Thoracic aorta (tissue), 2 donors: ENCODE results near the gene TFAP2C. TPM values are rescaled to one million over a fixed set of nuclear protein-coding genes. Genes with fewer than 3 reads are reported as not detected.

ENCODE experiments used
- ATAC-seq: fragments of 150-250 bp; one replicate; pipeline ENCODE4 v1.8.0; 2017; ENCODE audit warnings: low read depth; ENCODE audit not compliant: insufficient number of reproducible peaks, low FRiP score
- DNase-seq: peaks from one replicate; pipeline ENCODE4 v3.0.0-alpha.2; 2020; ENCODE audit warnings: low spot score
- H3K27ac ChIP-seq, 2 donors: fragments of 200-600 bp; sonication (generic); 1 replicate in 1 of 2; 2 replicates in 1 of 2; pipeline ENCODE4 v1.5.1; 2016; ENCODE audit warnings: mild to moderate bottlenecking in 2 of 2, moderate library complexity in 2 of 2
- H3K27me3 ChIP-seq: fragments of 200-600 bp; sonication (generic); replicated peaks from 2 replicates; pipeline ENCODE4 v1.6.0; 2016; ENCODE audit warnings: mild to moderate bottlenecking; ENCODE audit not compliant: insufficient read depth
- H3K36me3 ChIP-seq: fragments of 200-600 bp; sonication (generic); one replicate; pipeline ENCODE4 v1.5.1; 2016
- H3K4me1 ChIP-seq, 2 donors: fragments of 200-600 bp; sonication (generic); 1 replicate in 1 of 2; 2 replicates in 1 of 2; pipeline versions ENCODE4 v1.5.1 to v1.6.0; 2016; ENCODE audit warnings: low read depth in 2 of 2, mild to moderate bottlenecking in 1 of 2; ENCODE audit not compliant: control insufficient read depth in 1 of 2
- H3K4me3 ChIP-seq: fragments of 200-600 bp; sonication (generic); 2 replicates; pipeline ENCODE4 v1.5.1; 2016; ENCODE audit warnings: mild to moderate bottlenecking
- H3K9me3 ChIP-seq: fragments of 200-600 bp; sonication (generic); 2 replicates; pipeline ENCODE4 v1.5.1; 2016
- CTCF ChIP-seq: fragments of 200-600 bp; sonication (generic); IDR thresholded peaks from one replicate; pipeline ENCODE4 v1.5.1; 2019; ENCODE audit warnings: antibody characterized with exemption
- total RNA-seq, 2 donors: library from RNA; depleted of rRNA; stranded (reverse); fragments of >200 nt; gene quantifications; one replicate each; pipeline versions ENCODE4 v1.1.0 to v1.2.3, GENCODE V29; 2016

The TFAP2C gene
- total RNA-seq, 2 donors from 2014 or later, result 0.49 to 2.0 TPM

DNA sequence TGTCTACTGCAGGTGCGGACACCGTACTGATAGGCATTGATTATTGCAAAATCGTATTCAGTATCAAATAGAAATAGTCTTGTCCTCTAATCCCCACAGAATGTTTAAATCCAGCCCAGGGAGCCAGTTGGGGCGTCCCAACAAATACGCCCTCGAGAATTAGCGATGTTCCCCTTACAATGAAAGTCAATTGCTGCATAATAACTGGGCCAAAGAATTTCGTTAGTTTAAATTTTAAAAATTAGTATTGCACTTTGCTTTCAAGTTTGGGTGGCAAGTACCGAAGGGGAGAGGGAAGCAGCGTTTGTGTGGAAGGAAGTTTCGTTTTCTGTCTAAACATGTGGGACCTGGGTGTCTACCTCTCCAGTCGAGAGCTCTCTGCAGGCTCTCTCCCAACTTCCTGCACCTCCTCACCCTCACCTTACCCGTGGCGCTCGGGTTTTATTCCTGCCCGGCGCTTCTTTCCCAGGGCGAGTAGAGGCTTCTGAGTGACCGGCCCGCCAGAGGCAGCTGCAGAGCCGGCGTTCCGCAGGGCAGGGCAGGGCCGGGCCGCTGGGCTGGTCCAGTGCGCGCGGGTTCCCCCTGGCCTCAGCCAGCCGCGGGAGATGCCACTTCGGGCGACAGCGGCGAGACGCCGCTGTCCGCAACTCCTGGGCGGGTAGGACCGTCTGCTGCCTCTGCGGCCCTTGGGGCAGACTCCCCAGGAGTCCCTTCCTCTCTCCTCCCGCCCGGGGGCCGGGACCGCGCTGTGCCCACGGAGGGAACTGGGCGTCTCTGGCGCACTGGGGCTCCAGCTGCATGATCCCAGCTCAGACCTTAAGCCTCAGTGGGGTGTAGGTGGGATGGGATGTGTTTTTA, 862 bp upstream of the TFAP2C start:
- Histone ChIP-seq H3K4me3 (peak overlapping the region; percentile 65), H3K9me3 (no peaks in the 10 kb centered on the region), H3K27me3 (peaks cover 10% of the 10 kb centered on the region), H3K36me3 (no peaks in the 10 kb centered on the region), H3K4me1 (peaks cover 17 to 44% of the 10 kb centered on the region in 2 donors), H3K27ac (no peak overlapping the region)
- no peak for DNase-seq
- no peak for ATAC-seq
- no peak for TF ChIP-seq CTCF

- TF ChIP-seq CTCF, result no peak
- H3K4me3 ChIP-seq, result peak overlapping the region; percentile 65
- DNase-seq (no peak), ATAC-seq (no peak)
- no peak overlapping the region for H3K27ac ChIP-seq
- H3K9me3 ChIP-seq, result no peaks in the 10 kb centered on the region
- peaks cover 17 to 44% of the 10 kb centered on the region in 2 donors for H3K4me1 ChIP-seq
- no peaks in the 10 kb centered on the region for H3K36me3 ChIP-seq
- peaks cover 10% of the 10 kb centered on the region for H3K27me3 ChIP-seq
Measured at GRCh38 chr20:56629464-56630085, 469 bp downstream of the TFAP2C start.

DNA sequence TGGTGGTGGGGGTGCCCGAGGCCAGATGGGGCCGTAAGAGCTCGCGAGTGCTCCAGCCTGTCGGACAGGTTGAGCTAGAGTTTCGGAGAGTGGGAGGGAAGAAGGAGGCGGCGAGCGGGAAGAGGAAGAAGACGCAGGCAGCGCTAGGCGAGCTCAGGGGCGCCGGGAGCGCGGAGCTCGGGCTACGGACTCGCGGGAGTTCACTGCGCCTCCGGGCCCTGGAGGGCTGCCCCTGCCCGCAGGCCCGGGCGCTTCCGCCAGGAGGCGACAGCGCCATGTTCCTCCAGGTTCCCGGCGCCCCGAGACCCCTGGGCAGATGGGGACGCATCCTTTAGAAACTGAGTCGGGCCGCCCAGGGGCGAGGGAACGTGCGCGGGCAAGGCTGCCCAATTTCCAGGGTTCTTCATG, 984 bp downstream of the TFAP2C start:
- no peak for TF ChIP-seq CTCF
- Histone ChIP-seq H3K9me3 (no peaks in the 10 kb centered on the region), H3K36me3 (no peaks in the 10 kb centered on the region), H3K4me1 (peaks cover 17 to 44% of the 10 kb centered on the region in 2 donors), H3K27me3 (peaks cover 10% of the 10 kb centered on the region), H3K4me3 (peak overlapping the region; percentile 65), H3K27ac (no peak overlapping the region)
- ATAC-seq (no peak), DNase-seq (no peak)

DNA sequence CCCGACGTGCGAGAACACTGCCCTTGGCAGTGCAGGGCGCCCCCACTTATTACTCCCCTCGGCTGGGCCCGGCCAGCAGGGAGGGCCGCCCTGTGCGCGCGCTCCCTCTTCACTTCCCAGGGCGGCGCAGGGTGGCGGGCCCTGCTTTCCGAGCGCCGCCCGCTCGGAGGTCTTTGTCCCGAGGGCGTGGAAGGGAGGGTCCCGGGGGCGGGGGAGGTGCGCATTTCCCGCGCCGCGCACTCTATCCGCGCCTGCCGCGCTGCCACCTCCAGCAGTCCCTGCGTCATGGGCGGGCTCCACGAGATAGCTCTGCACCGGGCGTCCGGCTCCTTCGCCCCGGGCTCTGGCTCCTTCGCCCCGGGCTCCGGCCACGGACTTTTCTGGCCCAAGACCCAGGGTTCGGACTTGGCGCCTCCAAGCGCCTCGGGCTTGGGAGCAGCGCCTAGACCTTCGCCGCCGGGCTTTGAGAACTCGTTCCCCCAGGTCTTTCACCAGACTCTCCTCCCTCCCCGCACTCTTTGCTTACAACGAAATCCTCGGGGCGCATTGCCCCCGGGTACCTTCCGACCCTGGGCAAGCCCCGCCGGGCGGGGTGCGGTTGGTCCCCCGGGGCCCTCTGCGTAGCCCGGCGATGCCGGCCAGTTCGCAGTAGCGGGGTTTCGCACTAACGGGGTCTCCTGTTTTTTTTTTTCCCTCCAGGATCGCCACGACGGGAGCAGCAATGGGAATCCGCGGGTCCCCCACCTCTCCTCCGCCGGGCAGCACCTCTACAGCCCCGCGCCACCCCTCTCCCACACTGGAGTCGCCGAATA, 1.6 kb downstream of the TFAP2C start:
- H3K4me1 ChIP-seq, result peaks cover 17 to 44% of the 10 kb centered on the region in 2 donors
- no peak overlapping the region for H3K27ac ChIP-seq
- peak overlapping the region; percentile 65 for H3K4me3 ChIP-seq
- H3K27me3 ChIP-seq, result peaks cover 10% of the 10 kb centered on the region
- DNase-seq (no peak), ATAC-seq (no peak)
- H3K36me3 ChIP-seq, result no peaks in the 10 kb centered on the region
- no peak for TF ChIP-seq CTCF
- no peaks in the 10 kb centered on the region for H3K9me3 ChIP-seq
